ENCODE measurements around the gene PLIN3.

DNA sequence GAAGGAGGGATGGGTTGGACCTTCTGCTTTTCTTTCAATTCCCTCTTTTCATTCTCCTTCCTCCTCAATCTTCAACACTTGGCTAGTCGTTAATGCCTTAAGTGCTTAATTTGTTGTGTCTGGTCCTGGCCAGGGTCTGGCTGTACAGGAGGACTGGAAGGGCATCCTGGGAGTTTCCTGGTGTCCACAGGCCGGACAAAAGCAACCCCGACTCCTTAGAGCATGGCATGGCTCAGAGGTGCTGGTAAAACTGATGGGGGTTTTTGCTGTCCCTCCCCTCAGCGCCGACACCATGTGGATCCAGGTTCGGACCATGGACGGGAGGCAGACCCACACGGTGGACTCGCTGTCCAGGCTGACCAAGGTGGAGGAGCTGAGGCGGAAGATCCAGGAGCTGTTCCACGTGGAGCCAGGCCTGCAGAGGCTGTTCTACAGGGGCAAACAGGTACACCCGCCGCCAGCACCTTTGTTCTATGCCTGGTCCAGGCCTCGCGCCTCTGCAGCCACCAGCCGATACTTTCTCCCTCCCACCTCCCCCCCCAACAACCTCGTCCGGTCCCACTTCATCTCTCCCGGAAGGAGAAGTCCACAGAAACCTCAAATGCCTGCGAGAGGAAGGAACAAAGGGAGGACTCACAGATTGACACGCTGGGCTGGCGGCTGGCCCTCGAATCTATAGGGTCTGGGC lies 43.3 kb upstream of the PLIN3 start:
- TF ChIP-seq EZH2 (IDR thresholded peaks at IDR 0.05; ENCODE audit: borderline replicate concordance, low read length) (no peak), CTCF (IDR thresholded peaks at IDR 0.05; ENCODE audit: low read length) (no peak)

All from OCI-LY1 (cell line).